Left ventricle myocardium inferior (tissue), 1 donor: Measurements from ENCODE around the gene CSTPP1. TPM values are rescaled to one million over a fixed set of nuclear protein-coding genes. Genes with fewer than 3 reads are reported as not detected.

Experiments used
- DNase-seq: peaks from one replicate; pipeline ENCODE4 v3.0.0-alpha.2; 2020
- H3K27ac ChIP-seq: fragments of 200-600 bp; replicated peaks from 2 replicates; pipeline ENCODE4 v1.8.0; 2021
- H3K27me3 ChIP-seq: fragments of 200-600 bp; 2 replicates; pipeline ENCODE4 v1.8.0; 2021; ENCODE audit warnings: low read depth
- H3K36me3 ChIP-seq: fragments of 200-600 bp; 2 replicates; pipeline ENCODE4 v1.8.0; 2021
- H3K4me1 ChIP-seq: fragments of 200-600 bp; 2 replicates; pipeline ENCODE4 v1.8.0; 2021
- H3K4me3 ChIP-seq: fragments of 200-600 bp; 2 replicates; pipeline ENCODE4 v1.8.0; 2021; ENCODE audit warnings: mild to moderate bottlenecking, moderate library complexity
- H3K9me3 ChIP-seq: fragments of 200-600 bp; replicated peaks from 2 replicates; pipeline ENCODE4 v1.8.0; 2021
- intact Hi-C: fragments of 100-400 bp; cut with micrococcal nuclease; formaldehyde crosslinking; loops from one replicate; pipeline ENCODE4 v1.11.0; 2022
- total RNA-seq: library from RNA; stranded (reverse); fragmentation: NEBNext Ultra II Directional; extraction: Animal tissue kit (Norgen Biotek cat#: 25700); gene quantifications from one replicate; pipeline ENCODE4 v1.2.1, GENCODE V29; 2021
- TF ChIP-seq, protein P1 (sequence below): fragments of 200-600 bp; IDR thresholded peaks from 2 replicates; pipeline ENCODE4 v1.8.0; 2021; ENCODE audit warnings: antibody characterized with exemption, mild to moderate bottlenecking, borderline replicate concordance
- donor health status: DM: no; HTN: yes; CAD: no; lungs with severe emphysema.

Gene CSTPP1
- total RNA-seq, 1 donor from 2014 or later = 12.9 TPM

- Histone ChIP-seq H3K4me3 (no peak overlapping the region), H3K27me3 (no peaks in the 10 kb centered on the region), H3K36me3 (no peaks in the 10 kb centered on the region), H3K27ac (no peak overlapping the region), H3K9me3 (no peaks in the 10 kb centered on the region), H3K4me1 (no peaks in the 10 kb centered on the region)
- intact Hi-C loops = no loop called here
- TF ChIP-seq, protein P1, sequence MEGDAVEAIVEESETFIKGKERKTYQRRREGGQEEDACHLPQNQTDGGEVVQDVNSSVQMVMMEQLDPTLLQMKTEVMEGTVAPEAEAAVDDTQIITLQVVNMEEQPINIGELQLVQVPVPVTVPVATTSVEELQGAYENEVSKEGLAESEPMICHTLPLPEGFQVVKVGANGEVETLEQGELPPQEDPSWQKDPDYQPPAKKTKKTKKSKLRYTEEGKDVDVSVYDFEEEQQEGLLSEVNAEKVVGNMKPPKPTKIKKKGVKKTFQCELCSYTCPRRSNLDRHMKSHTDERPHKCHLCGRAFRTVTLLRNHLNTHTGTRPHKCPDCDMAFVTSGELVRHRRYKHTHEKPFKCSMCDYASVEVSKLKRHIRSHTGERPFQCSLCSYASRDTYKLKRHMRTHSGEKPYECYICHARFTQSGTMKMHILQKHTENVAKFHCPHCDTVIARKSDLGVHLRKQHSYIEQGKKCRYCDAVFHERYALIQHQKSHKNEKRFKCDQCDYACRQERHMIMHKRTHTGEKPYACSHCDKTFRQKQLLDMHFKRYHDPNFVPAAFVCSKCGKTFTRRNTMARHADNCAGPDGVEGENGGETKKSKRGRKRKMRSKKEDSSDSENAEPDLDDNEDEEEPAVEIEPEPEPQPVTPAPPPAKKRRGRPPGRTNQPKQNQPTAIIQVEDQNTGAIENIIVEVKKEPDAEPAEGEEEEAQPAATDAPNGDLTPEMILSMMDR = no peak
- DNase-seq = no peak
Measured at GRCh38 chr11:47130543-47130942, 194.0 kb downstream of the CSTPP1 start.

GRCh38 chr11:47131136-47131535 is 194.6 kb downstream of the CSTPP1 start:
- Histone ChIP-seq H3K4me1 (no peaks in the 10 kb centered on the region), H3K9me3 (no peaks in the 10 kb centered on the region), H3K27me3 (no peaks in the 10 kb centered on the region), H3K4me3 (no peak overlapping the region), H3K27ac (no peak overlapping the region), H3K36me3 (no peaks in the 10 kb centered on the region)
- DNase-seq = no peak
- TF ChIP-seq, protein P1 = no peak
- intact Hi-C loops = no loop called here

- Histone ChIP-seq H3K27me3 (no peaks in the 10 kb centered on the region), H3K27ac (no peak overlapping the region), H3K9me3 (no peaks in the 10 kb centered on the region), H3K36me3 (no peaks in the 10 kb centered on the region), H3K4me3 (no peak overlapping the region), H3K4me1 (no peaks in the 10 kb centered on the region)
- TF ChIP-seq, protein P1 = no peak
- intact Hi-C loops = no loop called here
- no peak for DNase-seq
Measured at GRCh38 chr11:47132490-47132889, 195.9 kb downstream of the CSTPP1 start.

GRCh38 chr11:47132981-47133380 is 196.4 kb downstream of the CSTPP1 start:
- intact Hi-C loops = no loop called here
- no peak for DNase-seq

DNA sequence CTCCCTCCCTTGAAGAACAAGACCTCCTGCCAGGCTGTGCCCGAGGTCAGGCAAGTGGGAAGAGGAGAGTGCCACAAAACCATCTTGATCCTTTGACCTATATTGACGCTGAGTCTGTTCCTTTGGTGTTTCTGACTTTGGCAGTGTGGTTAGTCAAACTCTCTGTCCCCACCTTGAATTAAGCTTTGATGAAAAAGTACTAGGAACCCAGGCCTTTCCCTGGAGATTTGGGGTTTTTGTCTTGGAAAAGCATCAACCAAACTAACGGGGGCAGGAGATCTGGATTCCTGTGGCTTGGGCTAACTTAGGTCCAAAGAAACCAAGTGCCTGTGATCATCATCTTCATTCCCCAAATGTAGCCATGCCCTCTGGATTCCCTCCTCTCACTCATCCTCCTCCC is 199.8 kb downstream of the CSTPP1 start:
- Histone ChIP-seq H3K4me3 (no peak overlapping the region), H3K27me3 (no peaks in the 10 kb centered on the region), H3K4me1 (no peaks in the 10 kb centered on the region), H3K9me3 (no peaks in the 10 kb centered on the region), H3K36me3 (no peaks in the 10 kb centered on the region), H3K27ac (no peak overlapping the region)
- no peak for DNase-seq
- intact Hi-C loops = no loop called here
- TF ChIP-seq, protein P1 = no peak

More at GRCh38 chr11:47132981-47133380, 196.4 kb downstream of the CSTPP1 start:
- H3K9me3 ChIP-seq = no peaks in the 10 kb centered on the region
- no peak overlapping the region for H3K4me3 ChIP-seq
- no peak overlapping the region for H3K27ac ChIP-seq
- TF ChIP-seq, protein P1 = no peak
- no peaks in the 10 kb centered on the region for H3K27me3 ChIP-seq
- no peaks in the 10 kb centered on the region for H3K36me3 ChIP-seq
- no peaks in the 10 kb centered on the region for H3K4me1 ChIP-seq

GRCh38 chr11:47136921-47137320 is 200.4 kb downstream of the CSTPP1 start:
- no peak for DNase-seq
- no peaks in the 10 kb centered on the region for H3K27me3 ChIP-seq
- no peak overlapping the region for H3K27ac ChIP-seq
- intact Hi-C loops = no loop called here
- H3K9me3 ChIP-seq = no peaks in the 10 kb centered on the region
- no peak overlapping the region for H3K4me3 ChIP-seq
- no peaks in the 10 kb centered on the region for H3K36me3 ChIP-seq
- TF ChIP-seq, protein P1 = no peak
- H3K4me1 ChIP-seq = no peaks in the 10 kb centered on the region
